Muscle layer of colon (tissue), 2 donors: ENCODE data around the gene STIM1.
"Not testable (repeated sequence)": the region's sequence is repeated elsewhere in the genome, so short reads cannot be mapped to it uniquely, and the experiment has no call there.

Experiments
- H3K27ac ChIP-seq: one replicate; pipeline ENCODE4 v1.7.0; 2013; ENCODE audit warnings: low read depth, mild to moderate bottlenecking, low read length, moderate library complexity
- H3K27me3 ChIP-seq, 2 donors: one replicate each; pipeline ENCODE4 v1.7.0; 2013; ENCODE audit warnings: low read length in 2 of 2, mild to moderate bottlenecking in 2 of 2; ENCODE audit not compliant: insufficient read depth in 2 of 2, control insufficient read depth in 1 of 2
- H3K36me3 ChIP-seq: one replicate; pipeline ENCODE4 v1.7.0; 2013; ENCODE audit warnings: mild to moderate bottlenecking, low read length; ENCODE audit not compliant: insufficient read depth
- H3K4me1 ChIP-seq: one replicate; pipeline ENCODE4 v1.7.0; 2013; ENCODE audit warnings: mild to moderate bottlenecking, low read length; ENCODE audit not compliant: insufficient read depth
- H3K4me3 ChIP-seq, 2 donors: one replicate each; pipeline ENCODE4 v1.7.0; 2013; ENCODE audit warnings: low read length in 2 of 2, low read depth in 1 of 2, mild to moderate bottlenecking in 1 of 2, moderate library complexity in 1 of 2
- H3K9ac ChIP-seq: one replicate; pipeline ENCODE4 v1.7.0; 2013; ENCODE audit warnings: low read length
- H3K9me3 ChIP-seq: one replicate; pipeline ENCODE4 v1.7.0; 2013; ENCODE audit warnings: mild to moderate bottlenecking, low read length
- donor health status: abdominal sarcoma.
- donor health status: Adenocarcinoma of cecum.

Gene STIM1

DNA sequence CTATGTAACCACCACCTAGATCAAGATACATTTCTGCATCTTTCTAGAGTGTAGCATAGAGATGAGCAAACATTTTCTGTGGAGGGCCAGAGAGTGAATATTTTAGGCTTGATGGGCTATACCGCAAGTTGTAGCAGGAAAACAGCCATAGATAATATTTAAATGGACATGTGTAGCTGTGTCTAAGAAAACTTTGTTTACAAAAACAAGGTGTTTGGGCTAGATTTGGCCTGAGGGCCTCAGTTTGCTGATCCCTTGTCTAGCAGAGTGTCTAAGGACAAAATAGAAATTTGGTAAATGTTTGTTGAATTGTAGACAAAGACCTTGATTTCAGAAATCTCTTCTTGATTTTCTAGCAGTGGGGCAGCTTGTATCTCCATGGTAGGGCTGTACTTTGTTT lies 36.3 kb downstream of the STIM1 start:
- H3K36me3 ChIP-seq = no peaks in the 10 kb centered on the region

DNA sequence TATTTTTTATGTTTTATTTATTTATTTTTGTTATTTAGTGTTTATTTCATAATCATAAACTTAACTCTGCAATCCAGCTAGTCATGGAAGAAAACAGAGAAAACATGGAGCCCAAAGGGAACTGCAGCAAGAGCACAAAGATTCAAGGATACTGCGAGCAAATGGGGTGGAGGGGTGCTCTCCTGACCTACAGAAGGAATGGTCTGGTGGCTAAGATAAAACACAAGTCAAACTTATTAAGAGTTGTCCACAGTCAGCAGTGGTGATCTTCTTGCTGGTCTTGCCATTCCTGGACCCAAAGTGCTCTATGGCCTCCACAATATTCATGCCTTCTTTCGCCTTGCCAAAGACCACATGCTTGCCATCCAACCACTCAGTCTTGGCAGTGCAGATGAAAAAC lies 36.7 kb downstream of the STIM1 start:
- no peak overlapping the region for H3K9ac ChIP-seq
- no peak overlapping the region for H3K4me3 ChIP-seq
- H3K36me3 ChIP-seq = no peaks in the 10 kb centered on the region
- H3K27me3 ChIP-seq = no peaks in the 10 kb centered on the region
- H3K4me1 ChIP-seq = peaks cover 8% of the 10 kb centered on the region
- no peak overlapping the region for H3K27ac ChIP-seq
- H3K9me3 ChIP-seq = no peaks in the 10 kb centered on the region

More for the DNA sequence above, 36.3 kb downstream of the STIM1 start:
- H3K4me3 ChIP-seq = no peak overlapping the region
- no peak overlapping the region for H3K27ac ChIP-seq
- H3K4me1 ChIP-seq = peaks cover 8% of the 10 kb centered on the region
- no peaks in the 10 kb centered on the region for H3K9me3 ChIP-seq
- H3K27me3 ChIP-seq = no peaks in the 10 kb centered on the region
- no peak overlapping the region for H3K9ac ChIP-seq

DNA sequence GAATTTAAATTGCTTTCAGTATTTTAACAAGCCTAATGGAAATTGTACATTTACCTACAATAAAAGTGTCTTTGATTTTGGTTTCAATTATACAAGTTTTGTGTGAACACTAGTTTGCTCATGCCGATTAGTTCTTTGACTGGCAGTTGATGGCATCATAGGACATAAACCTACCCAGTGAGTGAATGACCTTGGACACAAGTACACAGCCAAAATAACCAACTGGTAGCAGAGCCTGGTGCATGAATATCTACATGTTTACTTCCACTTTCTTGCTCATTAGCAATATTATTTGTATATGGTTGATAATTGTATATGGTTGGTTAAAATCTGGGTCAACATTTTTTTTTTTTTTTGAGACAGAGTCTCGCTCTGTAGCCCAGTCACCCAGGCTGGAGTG lies 37.8 kb downstream of the STIM1 start:
- Histone ChIP-seq H3K4me3 (no peak overlapping the region), H3K27ac (no peak overlapping the region), H3K27me3 (no peaks in the 10 kb centered on the region), H3K4me1 (peaks cover 8% of the 10 kb centered on the region), H3K36me3 (no peaks in the 10 kb centered on the region), H3K9ac (no peak overlapping the region), H3K9me3 (no peaks in the 10 kb centered on the region)

DNA sequence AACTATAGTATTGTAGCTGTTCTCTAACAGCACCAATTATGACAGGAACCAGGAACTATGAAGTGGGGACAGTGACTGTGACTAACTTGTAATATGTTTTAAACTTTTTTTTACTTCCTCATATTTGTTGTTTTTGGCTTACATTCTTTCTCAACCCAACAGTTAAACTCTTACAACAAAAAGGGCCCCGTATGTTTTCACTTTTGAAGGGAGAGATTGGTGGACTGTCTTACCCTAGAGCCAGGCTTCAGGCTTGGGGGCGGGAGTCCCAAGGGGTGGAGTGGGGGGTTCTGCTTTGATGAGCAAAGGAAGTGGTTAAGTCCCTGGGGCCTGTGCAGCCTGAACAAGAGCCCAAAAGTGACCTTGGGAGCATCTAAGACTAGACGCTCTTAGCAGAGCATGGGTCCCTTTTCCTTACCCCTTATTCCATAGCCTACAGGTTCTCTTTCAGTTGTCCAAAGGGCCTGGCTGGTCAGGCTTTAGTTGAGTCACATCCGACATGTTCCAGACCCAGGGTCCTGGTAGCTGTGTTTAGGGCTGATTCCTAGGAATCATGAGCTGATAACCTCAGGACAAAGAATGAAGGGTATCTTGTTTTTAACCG lies 38.8 kb downstream of the STIM1 start:
- no peak overlapping the region for H3K9ac ChIP-seq
- peaks cover 8% of the 10 kb centered on the region for H3K4me1 ChIP-seq
- H3K4me3 ChIP-seq = no peak overlapping the region
- H3K27ac ChIP-seq = no peak overlapping the region
- H3K27me3 ChIP-seq = no peaks in the 10 kb centered on the region
- no peaks in the 10 kb centered on the region for H3K36me3 ChIP-seq
- H3K9me3 ChIP-seq = no peaks in the 10 kb centered on the region

DNA sequence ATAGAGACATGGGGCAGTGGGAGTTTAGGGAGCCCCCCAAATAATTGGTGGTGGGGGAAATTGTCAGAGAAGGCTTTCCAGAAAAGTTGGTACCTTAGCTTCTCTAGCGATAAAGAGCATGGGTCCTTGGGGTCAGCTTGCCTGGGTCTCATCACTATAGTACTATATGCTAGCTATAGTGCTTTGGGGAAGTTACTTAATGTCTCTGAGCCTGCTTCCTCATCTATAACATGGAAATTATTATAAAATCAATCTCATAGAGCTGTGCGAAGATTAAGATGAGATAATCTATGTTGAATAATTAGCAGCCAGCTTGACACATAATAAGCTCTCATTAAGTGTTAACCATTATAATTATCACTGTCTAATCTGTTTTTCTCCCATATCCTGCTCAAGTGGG lies 41.2 kb downstream of the STIM1 start:
- Histone ChIP-seq H3K9ac (no peak overlapping the region), H3K36me3 (no peaks in the 10 kb centered on the region), H3K27me3 (no peaks in the 10 kb centered on the region), H3K27ac (no peak overlapping the region), H3K4me3 (no peak overlapping the region), H3K9me3 (no peaks in the 10 kb centered on the region), H3K4me1 (peaks cover 8% of the 10 kb centered on the region)

DNA sequence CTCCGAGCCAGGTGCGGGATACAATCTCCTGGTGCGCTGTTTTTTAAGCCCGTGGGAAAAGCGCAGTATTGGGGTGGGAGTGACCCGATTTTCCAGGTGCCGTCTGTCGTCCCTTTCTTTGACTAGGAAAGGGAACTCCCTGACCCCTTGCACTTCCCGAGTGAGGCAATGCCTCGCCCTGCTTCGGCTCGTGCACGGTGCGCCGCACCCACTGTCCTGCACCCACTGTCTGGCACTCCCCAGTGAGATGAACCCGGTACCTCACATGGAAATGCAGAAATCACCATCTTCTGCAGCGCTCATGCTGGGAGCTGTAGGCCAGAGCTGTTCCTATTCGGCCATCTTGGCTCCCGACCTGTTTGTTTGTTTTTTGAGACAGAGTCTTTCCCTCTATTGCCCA lies 44.8 kb downstream of the STIM1 start:
- peaks cover 18% of the 10 kb centered on the region for H3K4me1 ChIP-seq
- not testable (repeated sequence) for H3K27me3 ChIP-seq, H3K9ac ChIP-seq, H3K27ac ChIP-seq, H3K9me3 ChIP-seq, H3K4me3 ChIP-seq, H3K36me3 ChIP-seq

DNA sequence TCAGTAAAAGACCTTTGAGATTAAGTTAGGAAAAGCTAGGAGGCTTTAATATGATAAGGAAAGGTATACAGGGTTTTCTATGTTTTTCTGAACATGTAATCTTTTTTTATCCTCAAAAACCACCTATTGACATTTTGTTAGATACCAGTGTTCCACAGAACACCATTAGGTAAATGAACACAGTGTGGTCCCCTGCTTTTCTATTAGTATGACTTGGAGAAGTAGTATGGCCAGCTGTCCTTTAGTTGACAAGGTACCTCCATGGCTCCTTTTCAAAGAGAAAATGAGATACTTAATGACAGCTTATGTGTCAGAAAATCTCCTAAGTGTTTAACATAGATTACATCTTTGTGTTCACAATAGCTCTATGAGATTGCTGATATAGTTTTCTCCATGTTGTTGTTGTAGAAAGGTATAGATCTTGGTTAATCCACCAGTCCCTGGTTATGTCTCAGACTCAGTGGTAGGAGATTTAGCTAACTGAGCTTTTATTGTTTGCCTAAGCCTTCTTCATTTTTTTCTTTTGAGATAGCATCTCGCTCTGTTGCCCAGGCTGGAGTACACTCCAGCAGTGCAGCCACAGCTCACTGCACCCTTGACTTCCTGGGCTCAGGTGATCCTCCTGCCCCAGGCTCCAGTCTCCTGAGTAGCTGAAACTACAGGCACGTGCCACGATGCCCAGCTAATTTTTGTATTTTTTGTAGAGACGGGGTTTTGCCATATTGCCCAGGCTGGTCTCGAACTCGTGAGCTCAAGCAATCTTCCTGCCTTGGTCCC lies 46.0 kb downstream of the STIM1 start:
- Histone ChIP-seq H3K4me3 (no peak overlapping the region), H3K27ac (no peak overlapping the region), H3K9me3 (no peaks in the 10 kb centered on the region), H3K36me3 (no peaks in the 10 kb centered on the region), H3K9ac (no peak overlapping the region), H3K27me3 (no peaks in the 10 kb centered on the region), H3K4me1 (peaks cover 28% of the 10 kb centered on the region)

DNA sequence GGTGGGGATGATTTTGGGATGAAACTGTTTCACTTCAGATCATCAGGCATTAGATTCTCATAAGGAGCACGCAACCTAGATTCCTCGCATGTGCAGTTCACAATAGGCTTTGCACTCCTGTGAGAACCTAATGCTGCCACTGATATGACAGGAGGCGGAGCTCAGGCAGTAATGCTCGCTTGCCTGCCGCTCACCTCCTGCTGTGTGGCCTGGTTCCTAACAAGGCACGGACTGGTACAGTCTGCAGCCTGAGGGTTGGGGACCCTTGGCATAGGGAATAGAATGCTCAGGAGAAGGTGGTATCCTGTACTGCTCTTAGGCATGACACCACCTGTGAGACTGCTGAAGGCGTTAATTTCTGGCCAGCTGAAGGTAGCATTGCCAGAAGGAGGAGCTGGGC lies 47.0 kb downstream of the STIM1 start:
- Histone ChIP-seq H3K27ac (no peak overlapping the region), H3K27me3 (no peaks in the 10 kb centered on the region), H3K9ac (no peak overlapping the region), H3K36me3 (no peaks in the 10 kb centered on the region), H3K4me3 (no peak overlapping the region), H3K4me1 (peaks cover 28% of the 10 kb centered on the region), H3K9me3 (no peaks in the 10 kb centered on the region)

DNA sequence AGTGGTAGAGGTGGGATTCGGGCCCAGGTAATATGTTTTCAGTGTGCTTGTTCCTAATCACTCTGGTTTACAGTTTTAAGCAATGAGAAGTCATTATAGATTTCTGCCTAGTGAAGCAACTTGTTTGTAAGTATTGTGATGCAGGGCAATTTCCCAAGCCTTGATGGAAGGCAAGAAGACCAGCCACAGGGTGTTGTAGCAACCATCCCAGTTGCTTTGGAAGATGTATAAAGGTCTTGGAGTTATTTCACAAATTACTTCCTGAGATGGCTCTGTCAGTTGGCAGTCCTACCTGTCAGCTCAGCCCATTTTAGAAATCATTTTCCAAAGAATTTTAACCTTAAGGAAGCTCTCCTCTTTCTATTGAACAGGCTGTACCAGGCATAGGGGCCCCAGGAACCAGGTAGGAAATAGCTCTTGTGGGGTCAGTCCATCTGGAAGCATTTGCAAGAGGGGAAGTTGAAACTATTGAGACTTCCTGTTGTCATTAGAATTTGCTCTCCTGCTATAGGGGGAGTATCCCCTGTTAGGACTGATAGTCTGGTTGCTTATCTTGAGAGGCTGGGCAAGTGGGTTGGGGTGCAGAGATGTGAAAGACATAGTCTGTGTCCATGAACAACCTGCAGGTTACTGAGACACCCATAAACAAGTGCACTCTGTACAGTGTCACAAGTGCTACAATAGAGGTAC lies 47.9 kb downstream of the STIM1 start:
- H3K4me1 ChIP-seq = peaks cover 28% of the 10 kb centered on the region
- no peaks in the 10 kb centered on the region for H3K36me3 ChIP-seq
- no peaks in the 10 kb centered on the region for H3K9me3 ChIP-seq
- no peaks in the 10 kb centered on the region for H3K27me3 ChIP-seq
- no peak overlapping the region for H3K27ac ChIP-seq
- H3K4me3 ChIP-seq = no peak overlapping the region
- H3K9ac ChIP-seq = no peak overlapping the region

DNA sequence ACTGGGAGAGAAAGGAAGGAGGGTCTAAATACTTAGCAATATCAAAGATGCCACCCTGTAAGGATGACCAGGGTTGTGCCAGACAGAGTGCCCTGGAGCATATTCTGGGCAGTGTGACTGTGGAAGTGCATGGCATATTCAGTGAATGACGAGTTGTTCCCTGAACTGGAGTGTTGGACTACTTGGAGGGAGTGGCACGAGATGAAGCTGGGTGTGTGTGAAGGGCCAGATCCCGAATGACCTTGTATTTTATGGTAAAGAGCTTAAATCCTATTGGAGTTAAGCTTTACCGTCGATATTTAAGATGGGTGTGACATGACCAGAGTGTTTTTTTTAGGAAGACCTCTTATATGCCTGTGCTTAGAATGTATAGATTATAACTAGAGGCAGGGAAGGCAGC lies 48.8 kb downstream of the STIM1 start:
- Histone ChIP-seq H3K36me3 (no peaks in the 10 kb centered on the region), H3K4me1 (peaks cover 28% of the 10 kb centered on the region), H3K27ac (no peak overlapping the region), H3K27me3 (no peaks in the 10 kb centered on the region), H3K9ac (no peak overlapping the region), H3K4me3 (no peak overlapping the region), H3K9me3 (no peaks in the 10 kb centered on the region)

DNA sequence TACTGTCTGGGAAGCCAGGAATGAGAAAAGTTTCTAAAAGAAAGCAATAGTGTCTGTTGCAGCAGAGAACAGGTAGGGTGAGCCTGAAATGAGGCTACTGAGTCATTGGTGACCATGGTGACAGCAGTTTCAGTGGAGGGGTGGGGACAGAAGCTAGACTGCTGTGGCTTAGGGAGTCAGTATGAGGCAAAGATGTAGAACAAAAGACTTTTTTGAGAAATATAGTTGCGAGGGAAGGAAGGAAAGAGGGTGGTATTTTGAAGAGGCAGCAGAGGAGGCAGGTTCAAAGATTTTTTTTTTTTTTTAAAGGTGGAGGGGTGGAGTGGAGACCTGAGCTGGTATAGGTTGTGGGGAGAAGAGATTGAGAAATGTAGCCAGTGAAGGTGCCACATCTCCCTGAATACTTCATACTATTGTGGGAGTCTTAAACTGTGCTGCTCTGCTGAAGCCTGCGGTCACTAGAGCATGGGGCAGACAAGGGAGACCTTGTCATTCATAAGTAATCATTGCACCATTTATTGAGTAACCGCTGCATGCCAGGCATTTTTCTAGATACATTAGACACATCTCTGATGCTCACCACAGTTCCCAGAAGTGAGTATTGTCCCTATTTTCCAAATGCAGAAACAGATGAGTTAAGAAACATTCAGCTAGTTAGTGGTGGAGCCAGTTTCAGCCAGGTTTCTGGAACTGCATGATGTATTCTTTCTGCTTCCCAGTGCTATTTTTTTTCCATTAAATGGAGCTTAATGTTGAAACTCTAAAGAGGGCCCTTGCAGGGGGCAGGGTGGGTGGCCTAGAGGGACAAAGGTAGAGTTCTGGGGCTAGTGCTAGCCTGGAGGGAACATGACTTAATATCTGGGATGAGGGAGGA lies 49.9 kb downstream of the STIM1 start:
- no peak overlapping the region for H3K9ac ChIP-seq
- H3K27ac ChIP-seq = no peak overlapping the region
- H3K36me3 ChIP-seq = no peaks in the 10 kb centered on the region
- H3K27me3 ChIP-seq = no peaks in the 10 kb centered on the region
- no peak overlapping the region for H3K4me3 ChIP-seq
- peaks cover 28% of the 10 kb centered on the region for H3K4me1 ChIP-seq
- H3K9me3 ChIP-seq = no peaks in the 10 kb centered on the region
